ENCODE data around the gene ADAMTS7.
"Not testable (repeated sequence)": the region's sequence is repeated elsewhere in the genome, so short reads cannot be mapped to it uniquely, and the experiment has no call there.

The ADAMTS7 gene

GRCh38 chr15:78811124-78811824, at the start of gene ADAMTS7:
TSS of gene ADAMTS7 (minus strand) at chr15:78811464. CDS start at chr15:78811220, 244 bp downstream.
- peak; percentile 14 for DNase-seq (ENCODE audit: low spot score)

- DNase-seq (ENCODE audit: low spot score), result peak; percentile 66
Observed at GRCh38 chr15:78859971-78860719, 48.9 kb upstream of the ADAMTS7 start.

- DNase-seq (ENCODE audit: low spot score), result no peak
Observed at GRCh38 chr15:78855746-78856145, 44.5 kb upstream of the ADAMTS7 start.

GRCh38 chr15:78854833-78855372, 43.6 kb upstream of the ADAMTS7 start:
- DNase-seq (ENCODE audit: low spot score), result no peak

GRCh38 chr15:78853500-78853899, 42.2 kb upstream of the ADAMTS7 start:
- no peak for DNase-seq (ENCODE audit: low spot score)

- no peak for DNase-seq (ENCODE audit: low spot score)
Observed at GRCh38 chr15:78850941-78851755, 39.9 kb upstream of the ADAMTS7 start.

- no peak for DNase-seq (ENCODE audit: low spot score)
Observed at GRCh38 chr15:78850352-78850751, 39.1 kb upstream of the ADAMTS7 start.

- DNase-seq (ENCODE audit: low spot score), result not testable (repeated sequence)
Observed at GRCh38 chr15:78847387-78847906, 36.2 kb upstream of the ADAMTS7 start.

- DNase-seq (ENCODE audit: low spot score), result not testable (repeated sequence)
Observed at GRCh38 chr15:78846906-78847305, 35.6 kb upstream of the ADAMTS7 start.

GRCh38 chr15:78842519-78842918, 31.3 kb upstream of the ADAMTS7 start:
- DNase-seq (ENCODE audit: low spot score), result no peak

GRCh38 chr15:78841891-78842290, 30.6 kb upstream of the ADAMTS7 start:
- no peak for DNase-seq (ENCODE audit: low spot score)

GRCh38 chr15:78841376-78841706, 30.1 kb upstream of the ADAMTS7 start:
- DNase-seq (ENCODE audit: low spot score), result no peak

- DNase-seq (ENCODE audit: low spot score), result no peak
Observed at GRCh38 chr15:78840661-78841375, 29.6 kb upstream of the ADAMTS7 start.

GRCh38 chr15:78839151-78839550, 27.9 kb upstream of the ADAMTS7 start:
- DNase-seq (ENCODE audit: low spot score), result not testable (repeated sequence)

- no peak for DNase-seq (ENCODE audit: low spot score)
Observed at GRCh38 chr15:78838489-78838888, 27.2 kb upstream of the ADAMTS7 start.

GRCh38 chr15:78837543-78837942, 26.3 kb upstream of the ADAMTS7 start:
- DNase-seq (ENCODE audit: low spot score), result no peak

GRCh38 chr15:78837131-78837530, 25.9 kb upstream of the ADAMTS7 start:
- DNase-seq (ENCODE audit: low spot score), result no peak

- DNase-seq (ENCODE audit: low spot score), result no peak
Observed at GRCh38 chr15:78836333-78836732, 25.1 kb upstream of the ADAMTS7 start.

GRCh38 chr15:78831229-78832207, 20.3 kb upstream of the ADAMTS7 start:
- no peak for DNase-seq (ENCODE audit: low spot score)

- DNase-seq (ENCODE audit: low spot score), result no peak
Observed at GRCh38 chr15:78830514-78831228, 19.4 kb upstream of the ADAMTS7 start.

Measured in hematopoietic multipotent progenitor cell treated with erythropoietin and hydrocortisone succinate and interleukin-3 and kit ligand, for 15 days (in vitro differentiated cells).